Epidermal melanocyte (primary cell): ENCODE measurements around the gene GPSM1.
"Not testable (repeated sequence)": the region's sequence is repeated elsewhere in the genome, so short reads cannot be mapped to it uniquely, and the experiment has no call there.

ENCODE experiments used
- DNase-seq: peaks from one replicate; pipeline ENCODE4 v3.0.0; 2011; ENCODE audit warnings: low spot score; ENCODE audit not compliant: insufficient read length

GPSM1 gene

GRCh38 chr9:136343121-136343883 lies 16.0 kb downstream of the GPSM1 start:
- no peak for DNase-seq

DNA sequence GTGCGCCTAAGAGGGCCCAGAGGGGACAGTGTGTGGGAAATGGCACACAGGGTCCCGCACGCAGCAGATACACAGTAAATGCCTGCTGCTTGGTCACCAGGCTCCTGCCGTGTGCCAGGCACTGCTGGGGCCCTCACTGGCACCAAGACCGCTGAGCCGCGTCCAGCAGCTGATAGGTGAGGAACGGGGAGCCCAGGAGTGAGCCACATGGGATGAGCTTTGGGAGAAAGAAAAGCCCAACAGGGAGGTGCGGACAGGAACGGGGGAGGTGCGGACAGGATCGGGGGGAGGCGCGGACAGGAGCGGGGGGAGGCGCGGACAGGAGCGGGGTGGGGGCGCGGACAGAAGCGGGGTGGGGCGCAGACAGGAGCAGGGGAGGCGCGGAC lies 16.5 kb downstream of the GPSM1 start:
- DNase-seq: no peak

DNA sequence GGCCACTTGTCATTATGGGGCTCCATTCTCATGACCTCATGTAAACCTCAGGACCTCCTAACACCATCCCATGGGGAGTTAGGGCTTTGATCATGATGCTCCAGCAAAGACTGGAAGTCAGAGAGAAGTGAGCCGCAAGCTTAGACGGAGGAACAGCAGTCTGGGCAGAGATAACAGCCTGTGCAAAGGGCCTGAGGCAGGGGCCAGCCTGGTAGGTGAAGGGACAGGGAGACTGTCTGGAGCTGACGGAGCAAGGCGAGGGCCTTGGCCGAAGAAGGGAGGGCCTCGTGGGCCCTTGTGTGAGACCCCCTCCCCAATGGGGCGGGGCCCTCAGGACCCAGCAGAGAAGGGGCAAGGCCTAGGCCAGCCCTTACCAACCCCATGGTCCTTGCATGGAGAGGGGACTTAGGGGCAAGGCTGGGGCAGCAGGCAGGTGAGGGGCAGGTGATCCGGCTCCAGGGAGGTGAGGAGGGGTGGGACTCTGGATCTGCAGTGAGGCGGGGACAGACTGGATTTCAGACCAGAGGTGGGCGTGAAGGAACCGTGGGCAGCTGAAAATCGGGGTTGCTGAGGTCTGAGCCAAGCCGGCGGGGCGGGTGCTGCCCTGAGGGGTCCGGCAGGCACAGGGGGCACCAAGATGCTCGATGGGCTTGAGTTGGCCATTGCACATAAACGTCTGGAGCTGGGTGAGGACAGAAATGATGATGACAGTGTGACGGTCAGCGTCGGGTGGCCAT lies 17.4 kb downstream of the GPSM1 start:
- DNase-seq: no peak

GRCh38 chr9:136345281-136346156 lies 18.2 kb downstream of the GPSM1 start:
- DNase-seq: peak; percentile 55

- no peak for DNase-seq
Observed at GRCh38 chr9:136346157-136346481, 18.8 kb downstream of the GPSM1 start.

- no peak for DNase-seq
Observed at GRCh38 chr9:136346927-136347465, 19.7 kb downstream of the GPSM1 start.

DNA sequence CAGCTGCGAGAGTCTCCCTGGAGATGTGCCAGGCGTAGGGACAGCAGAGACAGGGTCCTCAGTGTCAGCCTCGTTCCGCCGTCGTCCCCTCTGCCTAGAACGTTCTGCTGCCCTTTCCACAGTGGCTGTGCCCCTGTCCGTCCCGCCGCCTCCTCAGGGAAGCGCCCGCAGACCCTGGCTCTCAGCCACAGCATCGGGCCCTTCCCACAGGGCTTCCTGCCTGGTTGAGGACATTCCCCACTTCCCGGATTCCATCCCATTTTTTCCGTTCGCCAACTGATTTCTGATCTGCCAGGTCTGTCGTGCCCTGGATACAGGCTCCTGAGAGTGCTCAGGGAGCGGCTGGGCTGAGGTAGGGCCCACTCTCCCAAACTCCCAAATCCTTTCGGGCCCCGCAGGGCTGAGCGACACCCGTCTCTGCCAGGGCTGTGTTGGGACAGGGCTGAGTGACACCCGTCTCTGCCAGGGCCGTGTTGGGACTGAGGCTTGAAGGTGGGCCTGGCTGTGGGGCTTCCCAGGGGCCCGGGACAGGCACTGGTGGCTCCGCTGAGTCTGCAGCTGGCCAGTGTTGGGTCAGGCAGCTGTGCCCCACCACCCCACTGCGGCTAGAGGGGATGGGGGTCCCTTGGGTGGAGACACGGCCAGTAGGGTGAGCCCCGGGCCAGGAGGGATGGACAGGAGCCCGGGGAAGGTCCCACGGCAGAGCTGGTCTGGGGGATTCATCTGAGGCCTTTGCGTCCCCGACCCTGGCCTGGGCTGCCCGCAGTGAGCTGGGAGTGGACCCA lies 20.3 kb downstream of the GPSM1 start:
- no peak for DNase-seq

- no peak for DNase-seq
Observed at GRCh38 chr9:136348691-136349090, 21.4 kb downstream of the GPSM1 start.

DNA sequence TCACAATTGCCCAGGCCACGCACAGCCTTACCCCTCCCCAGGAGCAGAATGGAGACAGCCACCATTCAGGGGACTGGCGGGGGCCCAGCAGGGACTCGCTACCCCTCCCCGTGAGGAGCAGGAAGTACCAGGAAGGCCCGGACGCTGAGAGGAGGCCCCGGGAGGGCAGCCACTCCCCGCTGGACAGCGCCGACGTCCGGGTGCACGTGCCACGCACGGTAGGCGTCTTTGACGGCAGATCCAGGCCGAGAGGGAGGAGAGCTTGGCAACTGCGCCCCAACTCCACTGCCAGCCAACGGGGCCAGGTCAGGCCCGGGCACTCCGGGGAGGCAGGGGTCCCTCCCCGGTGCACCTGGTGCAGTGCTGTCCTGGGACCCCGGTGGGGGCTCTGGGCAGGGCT lies 22.2 kb downstream of the GPSM1 start:
- DNase-seq: no peak

DNA sequence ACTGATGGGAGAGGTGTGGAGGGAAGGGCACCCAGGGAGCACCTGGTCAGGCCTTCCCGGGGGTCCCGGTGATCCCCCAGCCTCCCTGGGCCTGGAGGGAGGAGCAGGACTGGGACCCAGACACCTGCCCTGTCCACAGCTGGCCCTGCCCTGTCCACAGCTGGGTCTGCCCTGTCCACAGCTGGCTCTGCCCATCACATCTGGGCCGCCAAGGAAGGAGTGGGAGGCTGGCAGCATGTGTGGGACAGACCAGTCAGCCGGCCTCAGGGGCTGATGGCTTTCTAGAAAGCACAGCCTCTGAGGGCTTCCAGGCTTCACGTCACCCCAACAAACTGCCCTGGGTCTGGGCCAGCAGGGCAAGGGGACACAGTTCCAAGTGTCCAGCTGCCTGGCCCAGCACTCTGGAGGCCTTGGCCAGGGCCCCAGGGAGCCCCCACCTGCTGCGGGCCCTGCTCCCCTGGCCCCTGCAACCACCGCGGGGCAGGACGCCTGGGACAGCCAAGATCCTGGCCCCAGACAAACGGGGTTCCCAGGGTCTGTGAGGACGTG lies 24.0 kb downstream of the GPSM1 start:
- no peak for DNase-seq

- not testable (repeated sequence) for DNase-seq
Observed at GRCh38 chr9:136351868-136352267, 24.5 kb downstream of the GPSM1 start.

- DNase-seq: no peak
Observed at GRCh38 chr9:136352682-136353081, 25.3 kb downstream of the GPSM1 start.

DNA sequence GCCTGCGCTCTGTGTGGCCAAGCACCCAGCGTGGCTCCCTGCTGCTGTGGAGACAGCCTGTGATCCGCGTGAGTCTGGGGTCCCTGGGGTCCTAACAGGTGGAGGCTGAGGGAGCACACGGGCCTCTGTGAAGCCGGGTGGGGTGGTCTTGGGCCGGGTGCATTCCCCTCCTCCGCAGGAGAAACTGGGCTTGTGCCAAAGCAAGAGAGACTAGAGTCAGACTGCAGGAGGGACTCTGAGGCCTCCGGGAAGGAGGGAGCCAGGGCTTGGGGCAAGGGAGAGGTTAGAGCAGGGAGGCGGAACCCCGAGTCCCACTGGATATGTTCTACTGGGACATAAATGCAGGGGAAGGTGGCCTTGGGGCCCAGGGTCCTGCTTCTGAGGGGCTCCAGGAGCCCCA lies 25.7 kb downstream of the GPSM1 start:
- no peak for DNase-seq

DNA sequence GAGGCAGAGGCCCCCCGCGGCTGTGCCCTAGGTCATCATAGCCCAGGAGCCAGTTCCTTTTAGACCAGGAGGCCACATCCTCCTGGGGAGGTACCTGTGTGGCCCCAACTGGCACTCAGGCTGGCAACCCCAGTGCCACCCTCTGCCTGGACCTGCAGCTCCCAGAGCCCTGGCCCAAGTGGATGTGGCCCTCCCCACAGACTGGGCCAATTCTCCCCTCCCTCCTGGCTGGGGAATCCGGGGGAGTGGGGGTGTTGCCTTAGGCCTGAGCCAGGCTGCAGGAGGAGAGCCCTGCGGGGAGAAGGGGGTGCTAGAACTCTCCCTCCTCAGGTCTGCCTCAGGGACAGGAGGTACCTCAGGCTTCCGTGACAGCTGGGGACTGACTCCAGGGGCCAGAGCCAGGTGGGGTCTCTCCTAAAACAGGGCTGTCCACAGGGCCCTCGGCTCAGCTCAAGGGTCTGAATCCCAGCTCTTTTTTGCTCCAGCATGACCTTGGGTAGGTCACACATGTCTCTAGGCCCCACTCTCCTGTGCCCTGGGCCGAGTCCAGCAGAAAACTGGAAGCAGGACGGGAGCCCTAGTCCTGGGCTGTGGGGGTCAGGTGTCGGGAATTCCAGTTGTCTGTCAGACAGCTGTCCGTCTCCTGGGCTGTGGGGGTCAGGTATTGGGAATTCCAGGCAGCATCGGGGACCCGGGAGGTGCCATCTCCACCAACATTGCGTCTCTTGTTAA lies 26.6 kb downstream of the GPSM1 start:
- no peak for DNase-seq

- no peak for DNase-seq
Observed at GRCh38 chr9:136354592-136355085, 27.3 kb downstream of the GPSM1 start.

- DNase-seq: no peak
Observed at GRCh38 chr9:136355616-136356557, 28.5 kb downstream of the GPSM1 start.

GRCh38 chr9:136357202-136357725 lies 29.9 kb downstream of the GPSM1 start:
- DNase-seq: no peak

DNA sequence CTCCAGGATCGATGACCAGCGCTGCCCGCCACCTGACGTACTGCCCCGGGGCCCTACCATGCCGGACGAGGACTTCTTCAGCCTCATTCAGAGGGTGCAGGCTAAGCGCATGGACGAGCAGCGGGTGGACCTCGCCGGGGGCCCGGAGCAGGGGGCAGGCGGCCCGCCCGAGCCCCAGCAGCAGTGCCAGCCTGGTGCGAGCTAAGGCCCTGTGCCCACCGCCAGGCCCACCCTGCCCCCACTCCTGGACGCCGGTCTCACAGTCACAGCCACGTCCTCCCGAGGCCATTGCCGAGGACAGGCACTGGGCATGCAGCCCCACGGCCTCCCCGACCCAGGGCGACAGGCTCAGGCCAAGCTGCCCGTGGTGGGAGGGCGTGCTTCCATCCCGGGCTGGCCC lies 30.7 kb downstream of the GPSM1 start:
- DNase-seq: no peak

- no peak for DNase-seq
Observed at GRCh38 chr9:136358888-136359287, 31.5 kb downstream of the GPSM1 start.
